ENCODE results near the gene MINDY3.
"Not testable (repeated sequence)": the region's sequence is repeated elsewhere in the genome, so short reads cannot be mapped to it uniquely, and the experiment has no call there.

The MINDY3 gene

DNA sequence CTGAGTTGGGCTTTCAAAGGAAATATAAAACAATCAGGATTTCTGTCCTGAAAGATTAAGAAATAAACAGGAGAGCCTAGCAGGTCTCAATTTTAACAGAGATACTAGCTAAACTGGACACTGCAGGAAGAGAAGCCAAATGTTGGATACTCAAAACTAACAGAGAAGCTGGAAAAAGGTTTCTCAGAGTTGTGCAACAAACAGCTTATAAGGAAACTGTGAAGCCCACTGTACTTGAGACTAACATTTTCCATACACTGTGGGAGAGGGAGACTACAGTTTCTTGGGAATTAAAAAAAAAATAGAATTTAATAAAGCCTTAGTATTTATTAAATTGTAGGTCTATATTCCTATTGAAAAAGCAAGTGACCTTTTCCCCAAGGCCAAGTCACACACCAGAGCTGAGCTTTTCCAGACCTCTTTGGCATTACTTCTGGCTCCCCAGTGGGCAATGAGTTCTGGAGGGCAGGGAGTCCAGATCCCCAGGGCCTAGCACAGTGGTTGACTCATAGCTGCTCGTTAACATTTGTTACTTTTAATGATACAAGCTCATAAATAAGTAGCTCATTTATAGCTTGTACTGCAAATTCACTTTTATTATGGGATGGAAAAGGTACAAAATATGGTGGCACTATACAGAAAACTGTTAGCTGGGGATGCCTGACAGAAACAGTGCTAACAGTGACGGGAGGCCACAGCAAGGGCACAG is 68.3 kb downstream of the MINDY3 start:
- no peak for DNase-seq (ENCODE audit: low spot score in 2 of 2)
- H3K27ac Mint-ChIP-seq, result peak overlapping the region; percentile 5
- no peaks in the 10 kb centered on the region for H3K27me3 Mint-ChIP-seq
- H3K36me3 Mint-ChIP-seq, result peaks cover 26% of the 10 kb centered on the region
- no peaks in the 10 kb centered on the region for H3K4me1 Mint-ChIP-seq
- H3K4me3 Mint-ChIP-seq, result no peak overlapping the region
- ATAC-seq (ENCODE audit: low read depth), result no peak
- no peaks in the 10 kb centered on the region for H3K9me3 Mint-ChIP-seq

- H3K27me3 Mint-ChIP-seq, result no peaks in the 10 kb centered on the region
- no peak overlapping the region for H3K27ac Mint-ChIP-seq
- ATAC-seq (ENCODE audit: low read depth), result no peak
- DNase-seq (ENCODE audit: low spot score in 2 of 2), result no peak
- no peaks in the 10 kb centered on the region for H3K4me1 Mint-ChIP-seq
- no peak overlapping the region for H3K4me3 Mint-ChIP-seq
- peaks cover 31% of the 10 kb centered on the region for H3K36me3 Mint-ChIP-seq
- H3K9me3 Mint-ChIP-seq, result no peaks in the 10 kb centered on the region
Observed at GRCh38 chr10:15789793-15790525, 70.3 kb downstream of the MINDY3 start.

- Mint-ChIP-seq H3K4me3 (no peak overlapping the region), H3K9me3 (no peaks in the 10 kb centered on the region), H3K27me3 (no peaks in the 10 kb centered on the region), H3K36me3 (peaks cover 41% of the 10 kb centered on the region), H3K4me1 (no peaks in the 10 kb centered on the region), H3K27ac (no peak overlapping the region)
- ATAC-seq (ENCODE audit: low read depth), result peak; percentile 14
- no peak for DNase-seq (ENCODE audit: low spot score in 2 of 2)
Observed at GRCh38 chr10:15787426-15787825, 72.9 kb downstream of the MINDY3 start.

GRCh38 chr10:15784662-15785300 is 75.5 kb downstream of the MINDY3 start:
- no peaks in the 10 kb centered on the region for H3K9me3 Mint-ChIP-seq
- no peaks in the 10 kb centered on the region for H3K27me3 Mint-ChIP-seq
- H3K4me1 Mint-ChIP-seq, result no peaks in the 10 kb centered on the region
- no peak for ATAC-seq (ENCODE audit: low read depth)
- no peak for DNase-seq (ENCODE audit: low spot score in 2 of 2)
- H3K27ac Mint-ChIP-seq, result no peak overlapping the region
- H3K36me3 Mint-ChIP-seq, result peaks cover 45% of the 10 kb centered on the region
- H3K4me3 Mint-ChIP-seq, result no peak overlapping the region

DNA sequence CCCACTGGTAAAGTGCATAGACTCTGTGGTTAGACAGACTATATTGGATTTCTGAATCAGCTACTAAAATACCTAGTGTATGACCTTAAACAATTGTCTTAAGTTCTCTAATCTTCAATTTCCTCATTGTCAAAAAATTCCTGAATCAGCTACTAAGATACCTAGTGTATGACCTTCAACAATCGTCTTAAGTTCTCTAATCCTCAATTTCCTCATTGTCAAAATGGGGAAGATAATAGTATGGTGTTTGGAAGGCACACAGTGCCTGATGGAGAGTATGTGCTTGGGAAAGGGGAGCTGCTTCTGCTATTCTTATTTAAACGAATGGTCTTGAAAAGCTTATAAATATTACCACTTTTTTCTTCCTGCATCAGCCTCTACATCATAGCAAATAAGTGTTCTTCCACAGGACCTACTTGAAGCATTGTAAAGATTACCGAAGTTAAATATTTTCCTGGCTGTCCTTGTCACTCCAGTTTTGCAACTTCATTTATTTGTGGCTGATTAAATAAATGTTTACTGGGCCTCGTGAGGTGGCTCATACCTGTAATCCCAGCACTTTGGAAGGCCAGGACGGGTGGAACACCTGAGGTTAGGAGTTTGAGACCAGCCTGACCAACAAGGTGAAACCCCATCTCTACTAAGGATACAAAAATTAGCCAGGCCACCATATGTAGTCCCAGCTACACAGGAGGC is 76.2 kb downstream of the MINDY3 start:
- Mint-ChIP-seq H3K36me3 (peaks cover 49% of the 10 kb centered on the region), H3K4me1 (no peaks in the 10 kb centered on the region), H3K27ac (no peak overlapping the region), H3K4me3 (no peak overlapping the region), H3K9me3 (peaks cover 1% of the 10 kb centered on the region), H3K27me3 (no peaks in the 10 kb centered on the region)
- ATAC-seq (ENCODE audit: low read depth), result no peak
- DNase-seq (ENCODE audit: low spot score in 2 of 2), result no peak

DNA sequence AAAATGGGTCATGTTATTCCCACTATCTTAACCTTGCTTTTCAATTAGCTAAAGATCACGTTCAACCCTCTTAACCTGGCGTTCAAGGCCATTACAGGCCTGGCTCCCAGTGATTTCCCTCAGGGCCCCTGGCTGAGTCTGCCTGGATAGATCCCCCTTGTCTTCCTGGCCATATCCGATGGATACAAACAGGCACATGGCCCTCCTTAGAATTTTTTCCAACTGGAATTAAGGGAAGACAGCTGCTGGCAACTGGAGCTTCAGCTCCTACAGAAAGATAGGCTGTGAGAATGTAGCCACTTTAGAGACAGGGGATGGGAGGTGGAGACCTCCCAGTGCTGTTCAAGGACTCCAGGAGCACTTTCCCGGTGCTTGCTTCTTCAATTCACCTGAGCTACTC is 77.5 kb downstream of the MINDY3 start:
- Mint-ChIP-seq H3K4me1 (no peaks in the 10 kb centered on the region), H3K27ac (no peak overlapping the region), H3K27me3 (no peaks in the 10 kb centered on the region), H3K4me3 (no peak overlapping the region), H3K36me3 (peaks cover 58% of the 10 kb centered on the region), H3K9me3 (peaks cover 1% of the 10 kb centered on the region)
- no peak for ATAC-seq (ENCODE audit: low read depth)
- DNase-seq (ENCODE audit: low spot score in 2 of 2), result no peak

DNA sequence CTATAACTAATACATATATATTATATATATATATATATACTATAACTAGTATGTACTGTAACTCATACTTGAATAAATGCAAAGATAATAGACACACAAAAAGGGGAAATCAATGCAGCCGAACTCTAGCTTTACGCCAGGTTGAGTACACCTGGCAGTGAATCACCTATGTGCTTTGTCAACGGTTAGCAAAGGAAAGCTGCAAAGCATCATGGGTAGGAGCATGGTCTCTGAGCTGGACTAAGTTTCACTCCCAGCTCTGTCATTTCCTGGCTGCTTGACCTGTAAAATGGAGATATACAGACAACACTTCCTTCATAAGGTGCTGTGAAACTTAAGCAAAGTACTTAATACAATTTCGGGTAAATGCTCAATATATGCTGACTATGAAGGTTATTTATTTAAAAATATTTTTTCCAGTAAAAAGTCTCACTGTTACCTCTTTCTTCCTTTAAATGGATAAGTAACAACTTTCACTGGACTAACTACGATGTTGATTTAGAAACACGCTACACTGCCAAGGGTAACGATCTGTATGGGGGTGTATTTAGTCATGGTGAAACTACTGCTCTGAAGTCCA is 78.8 kb downstream of the MINDY3 start:
- Mint-ChIP-seq H3K27me3 (no peaks in the 10 kb centered on the region), H3K9me3 (peaks cover 3% of the 10 kb centered on the region), H3K4me1 (no peaks in the 10 kb centered on the region), H3K27ac (no peak overlapping the region), H3K4me3 (no peak overlapping the region), H3K36me3 (peaks cover 64% of the 10 kb centered on the region)
- DNase-seq (ENCODE audit: low spot score in 2 of 2), result no peak
- ATAC-seq (ENCODE audit: low read depth), result no peak

- peaks cover 66% of the 10 kb centered on the region for H3K36me3 Mint-ChIP-seq
- no peak for DNase-seq (ENCODE audit: low spot score in 2 of 2)
- H3K4me3 Mint-ChIP-seq, result no peak overlapping the region
- no peak for ATAC-seq (ENCODE audit: low read depth)
- no peaks in the 10 kb centered on the region for H3K27me3 Mint-ChIP-seq
- no peak overlapping the region for H3K27ac Mint-ChIP-seq
- no peaks in the 10 kb centered on the region for H3K4me1 Mint-ChIP-seq
- H3K9me3 Mint-ChIP-seq, result peaks cover 7% of the 10 kb centered on the region
Observed at GRCh38 chr10:15780353-15781135, 79.8 kb downstream of the MINDY3 start.

DNA sequence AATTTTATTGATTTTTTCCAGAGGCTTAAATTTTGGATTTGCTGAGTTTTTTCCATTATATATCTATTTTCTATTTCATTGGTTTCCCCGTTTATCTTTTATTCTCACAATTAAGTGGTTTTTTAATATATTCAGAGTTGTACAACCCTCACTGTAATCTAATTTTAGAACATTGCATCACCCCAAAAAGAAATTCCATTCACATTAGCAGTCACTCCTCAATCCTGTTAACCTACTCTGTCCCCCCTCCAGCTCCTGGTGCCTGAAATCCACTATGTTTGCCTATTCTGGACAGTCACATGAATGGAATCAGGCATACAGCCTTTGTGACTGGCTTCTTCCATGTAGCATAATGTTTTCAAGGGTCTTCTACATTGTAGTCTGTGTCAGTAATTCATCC is 84.8 kb downstream of the MINDY3 start:
- Mint-ChIP-seq H3K36me3 (peaks cover 45% of the 10 kb centered on the region), H3K4me1 (no peaks in the 10 kb centered on the region), H3K27me3 (no peaks in the 10 kb centered on the region), H3K4me3 (no peak overlapping the region), H3K27ac (peak overlapping the region; percentile 58), H3K9me3 (peaks cover 12% of the 10 kb centered on the region)
- no peak for ATAC-seq (ENCODE audit: low read depth)
- no peak for DNase-seq (ENCODE audit: low spot score in 2 of 2)

DNA sequence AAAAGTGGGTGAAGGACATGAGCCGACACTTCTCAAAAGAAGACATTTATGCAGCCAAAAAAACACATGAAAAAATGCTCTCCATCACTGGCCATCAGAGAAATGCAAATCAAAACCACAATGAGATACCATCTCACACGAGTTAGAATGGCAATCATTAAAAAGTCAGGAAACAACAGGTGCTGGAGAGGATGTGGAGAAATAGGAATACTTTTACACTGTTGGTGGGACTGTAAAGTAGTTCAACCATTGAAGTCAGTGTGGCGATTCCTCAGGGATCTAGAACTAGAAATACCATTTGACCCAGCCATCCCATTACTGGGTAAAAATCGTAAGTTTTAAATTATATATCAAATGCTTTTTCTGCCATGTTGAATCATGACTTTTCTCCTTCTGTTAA is 85.8 kb downstream of the MINDY3 start:
- peaks cover 43% of the 10 kb centered on the region for H3K36me3 Mint-ChIP-seq
- not testable (repeated sequence) for H3K27ac Mint-ChIP-seq; DNase-seq (ENCODE audit: low spot score in 2 of 2); H3K4me3 Mint-ChIP-seq; ATAC-seq (ENCODE audit: low read depth); H3K4me1 Mint-ChIP-seq; H3K27me3 Mint-ChIP-seq
- H3K9me3 Mint-ChIP-seq, result peaks cover 11% of the 10 kb centered on the region

DNA sequence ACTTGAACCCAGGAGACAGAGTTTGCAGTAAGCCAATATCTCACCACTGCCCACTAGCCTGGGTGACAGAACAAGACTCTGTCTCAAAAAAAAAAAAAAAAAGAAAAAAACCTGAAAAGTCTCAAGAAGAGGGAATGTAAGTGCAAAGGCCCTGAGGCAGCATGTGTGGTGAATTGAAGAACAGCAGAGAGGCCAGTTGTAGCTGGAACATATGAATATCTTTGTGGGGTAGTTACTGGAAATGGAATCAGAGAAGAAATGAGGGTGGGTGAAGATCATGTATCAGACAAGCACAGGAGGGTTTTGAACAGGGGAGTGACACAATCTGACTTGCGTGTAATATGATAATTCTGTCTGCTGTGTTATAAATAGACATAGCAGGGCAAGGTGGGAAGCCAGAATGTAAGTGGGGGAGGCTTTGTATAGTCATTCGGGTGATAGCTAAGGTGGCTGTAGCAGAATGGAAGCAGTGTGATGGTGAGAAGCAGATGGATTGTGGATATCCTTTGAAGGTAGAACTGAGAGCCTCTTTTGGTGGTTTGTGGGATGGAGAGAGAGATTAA is 95.3 kb downstream of the MINDY3 start:
- Mint-ChIP-seq H3K4me3 (no peak overlapping the region), H3K27me3 (peaks cover 5% of the 10 kb centered on the region), H3K4me1 (peaks cover 5% of the 10 kb centered on the region), H3K36me3 (peaks cover 13% of the 10 kb centered on the region), H3K27ac (no peak overlapping the region), H3K9me3 (peaks cover 8% of the 10 kb centered on the region)
- DNase-seq (ENCODE audit: low spot score in 2 of 2) (no peak), ATAC-seq (ENCODE audit: low read depth) (no peak)

GRCh38 chr10:15763006-15763405 is 97.3 kb downstream of the MINDY3 start:
- H3K9me3 Mint-ChIP-seq, result peaks cover 8% of the 10 kb centered on the region

GRCh38 chr10:15762239-15762638 is 98.1 kb downstream of the MINDY3 start:
- H3K4me1 Mint-ChIP-seq; H3K27ac Mint-ChIP-seq; H3K4me3 Mint-ChIP-seq; H3K27me3 Mint-ChIP-seq; H3K9me3 Mint-ChIP-seq; H3K36me3 Mint-ChIP-seq; ATAC-seq (ENCODE audit: low read depth); DNase-seq (ENCODE audit: low spot score in 2 of 2): not testable (repeated sequence)

More at GRCh38 chr10:15763006-15763405, 97.3 kb downstream of the MINDY3 start:
- Mint-ChIP-seq H3K4me1 (no peaks in the 10 kb centered on the region), H3K36me3 (peaks cover 8% of the 10 kb centered on the region), H3K27ac (no peak overlapping the region), H3K4me3 (no peak overlapping the region), H3K27me3 (peaks cover 7% of the 10 kb centered on the region)
- DNase-seq (ENCODE audit: low spot score in 2 of 2) (no peak), ATAC-seq (ENCODE audit: low read depth) (no peak)

Data from memory B cell (primary cell).